ENCODE measurements around the gene TTC28.

GRCh38 chr22:28154861-28155260 is 524.8 kb downstream of the TTC28 start:
- no peak for TF ChIP-seq CTCF (IDR thresholded peaks at IDR 0.05)
- no peak for TF ChIP-seq POLR2A (IDR thresholded peaks at IDR 0.05)

Measured in thyroid gland (tissue), 4 donors.